HG03575 (cell line): Measurements from ENCODE around the gene TOR1AIP2.

Experiments used
- ATAC-seq: cut with Tn5 transposase; IDR thresholded peaks from one replicate; pipeline ENCODE4 v1.9.1; 2021; ENCODE audit not compliant: unreplicated experiment, insufficient number of reproducible peaks, low FRiP score; ENCODE audit errors: extremely low read depth

Gene TOR1AIP2

DNA sequence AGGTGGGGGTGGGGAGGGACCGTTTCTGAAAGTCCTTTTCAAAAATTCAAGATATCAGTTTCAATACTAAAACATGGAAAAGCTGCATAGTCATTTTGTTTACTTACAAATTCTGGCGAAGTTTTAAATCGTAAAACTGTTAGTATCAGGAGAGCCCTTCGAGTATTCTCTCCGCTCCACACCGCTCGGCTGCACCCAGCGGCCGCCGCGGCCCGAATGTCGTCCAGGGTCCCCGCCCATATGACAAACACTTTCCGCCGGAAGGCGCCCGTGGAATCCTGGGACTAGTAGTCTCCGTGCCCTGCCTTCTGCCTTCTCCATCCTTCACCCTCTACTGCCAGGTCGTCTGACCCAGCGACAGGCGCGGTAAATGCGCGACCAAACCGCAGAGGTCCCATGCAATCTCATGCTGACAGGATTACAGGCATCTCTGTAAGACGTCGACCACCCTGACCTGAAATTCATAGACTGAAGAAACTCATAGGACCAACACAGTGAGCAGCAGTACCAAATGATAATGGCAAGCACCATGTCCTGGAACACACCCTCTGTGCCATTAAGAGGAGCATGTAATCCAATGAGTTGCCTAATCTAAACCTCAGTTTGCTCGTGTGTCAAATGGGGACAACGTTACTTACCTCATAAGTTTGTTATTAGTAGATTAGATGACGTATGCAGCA lies at the start of gene TOR1AIP2:
TOR1AIP2 (minus strand) TSS at position 218 of the 680 bp plus-strand sequence. CDS start 25,138 bp downstream, outside the sequence.
- peak; percentile 31 for ATAC-seq

DNA sequence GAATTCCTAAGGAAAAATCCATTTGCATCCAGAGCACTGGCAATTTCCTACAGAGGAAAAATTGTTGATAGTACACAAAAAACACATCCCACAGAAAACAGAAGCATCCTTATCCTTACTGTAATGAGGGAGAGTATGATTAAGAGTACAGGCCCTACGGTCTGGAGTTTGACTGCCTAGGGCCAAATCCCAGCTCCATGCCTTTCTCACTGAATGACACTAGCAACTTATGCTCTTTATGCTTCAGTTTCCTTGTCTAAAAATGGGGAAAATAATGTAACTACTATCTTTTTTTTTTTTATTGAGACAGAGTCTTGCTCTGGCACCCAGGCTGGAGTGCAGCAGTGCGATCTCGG lies 49.2 kb upstream of the TOR1AIP2 start:
- no peak for ATAC-seq

DNA sequence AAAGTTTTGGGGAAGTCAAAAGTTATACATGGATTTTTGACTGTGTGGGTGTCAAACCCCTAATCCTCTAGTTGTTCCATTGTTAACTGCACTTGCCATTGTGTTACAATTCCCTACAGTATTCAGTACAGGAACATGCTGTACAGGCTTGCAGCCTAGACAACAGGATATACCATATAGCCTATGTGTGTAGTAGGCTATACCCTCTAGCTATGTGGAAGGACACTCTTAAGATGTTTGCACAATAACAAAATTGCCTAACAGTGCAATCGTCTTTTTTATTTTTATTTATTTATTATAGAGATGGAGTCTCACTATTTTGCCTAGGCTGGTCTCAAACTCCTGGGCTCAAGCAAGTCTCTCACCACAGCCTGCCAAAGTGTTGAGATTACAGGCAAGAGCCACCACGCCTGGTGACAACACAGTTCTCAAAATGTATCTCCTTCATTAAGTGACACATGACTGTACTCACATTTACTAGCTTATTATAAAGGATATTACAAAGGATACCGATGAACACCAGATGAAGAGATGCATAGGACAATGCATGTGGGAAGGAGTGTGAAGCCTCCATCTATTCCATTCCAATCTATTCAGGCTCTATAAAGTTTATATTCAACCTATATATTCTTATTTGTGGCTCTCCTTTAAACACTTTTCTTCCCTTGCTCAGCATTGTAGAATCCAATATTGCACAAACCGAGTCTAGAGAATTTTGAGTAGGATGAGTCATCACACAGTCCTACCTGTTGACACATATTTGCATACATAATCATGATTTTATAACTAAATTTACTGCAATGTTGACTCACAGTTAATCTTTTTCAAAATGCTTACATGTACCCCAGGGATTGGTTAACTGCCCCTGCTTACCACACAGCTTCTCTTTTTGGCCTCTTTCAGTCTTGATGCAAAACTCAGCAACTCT lies 48.6 kb upstream of the TOR1AIP2 start:
- no peak for ATAC-seq

DNA sequence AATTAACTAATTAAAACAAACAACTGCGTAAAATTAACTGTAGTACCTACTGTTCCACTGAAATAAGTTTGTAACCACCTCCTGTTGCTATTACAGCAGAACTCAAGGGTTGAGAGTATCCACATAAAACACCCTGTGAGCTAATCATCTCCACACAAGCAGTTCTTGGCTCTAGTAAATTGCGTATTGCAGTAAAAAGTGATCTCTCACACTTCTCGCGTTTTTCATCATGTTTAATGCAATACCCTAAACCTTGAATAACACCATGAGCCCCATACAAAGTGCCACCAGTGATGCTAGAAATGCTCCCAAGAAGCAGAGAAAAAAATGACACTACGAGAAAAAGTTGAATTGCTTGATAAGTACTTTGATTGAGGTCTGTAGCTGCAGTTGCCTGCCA lies 47.7 kb upstream of the TOR1AIP2 start:
- ATAC-seq = no peak

DNA sequence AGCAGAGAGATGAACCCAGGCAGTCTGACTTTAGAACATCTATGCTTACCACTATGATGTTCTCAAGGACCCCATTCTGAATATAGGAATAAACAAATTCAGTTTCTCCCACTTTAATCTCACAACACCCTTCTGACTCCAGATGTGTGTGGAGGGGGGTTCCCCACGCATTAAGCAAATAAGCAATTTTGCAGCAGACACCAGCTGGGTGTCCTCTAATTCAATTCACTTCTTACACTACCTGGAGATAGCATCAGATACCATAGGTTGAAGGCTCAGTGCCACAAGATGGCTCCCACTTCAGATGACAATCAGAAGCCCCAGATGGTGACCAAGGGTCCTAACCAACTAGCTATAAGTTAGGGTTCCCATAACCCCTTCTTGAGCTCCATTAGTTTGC lies 46.7 kb upstream of the TOR1AIP2 start:
- ATAC-seq = no peak

DNA sequence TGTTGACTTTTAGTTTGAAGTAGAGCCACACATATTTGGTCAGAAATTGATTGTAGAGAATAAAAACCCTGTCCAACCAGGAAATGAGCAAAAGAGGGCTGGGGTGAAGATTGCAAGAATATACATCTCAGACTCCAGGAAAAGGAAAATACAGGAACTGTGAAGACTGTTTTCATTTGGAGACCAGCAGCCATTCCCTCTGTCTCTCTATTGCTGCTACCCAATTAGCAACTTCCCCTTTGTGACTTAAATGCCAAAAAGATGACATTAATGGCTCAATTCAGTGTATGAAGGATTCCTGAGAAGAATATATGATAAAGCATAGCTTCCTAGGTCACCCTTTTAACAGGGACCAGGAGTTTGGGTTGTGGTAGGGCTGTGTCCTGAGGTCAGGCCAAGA lies 45.4 kb upstream of the TOR1AIP2 start:
- no peak for ATAC-seq

DNA sequence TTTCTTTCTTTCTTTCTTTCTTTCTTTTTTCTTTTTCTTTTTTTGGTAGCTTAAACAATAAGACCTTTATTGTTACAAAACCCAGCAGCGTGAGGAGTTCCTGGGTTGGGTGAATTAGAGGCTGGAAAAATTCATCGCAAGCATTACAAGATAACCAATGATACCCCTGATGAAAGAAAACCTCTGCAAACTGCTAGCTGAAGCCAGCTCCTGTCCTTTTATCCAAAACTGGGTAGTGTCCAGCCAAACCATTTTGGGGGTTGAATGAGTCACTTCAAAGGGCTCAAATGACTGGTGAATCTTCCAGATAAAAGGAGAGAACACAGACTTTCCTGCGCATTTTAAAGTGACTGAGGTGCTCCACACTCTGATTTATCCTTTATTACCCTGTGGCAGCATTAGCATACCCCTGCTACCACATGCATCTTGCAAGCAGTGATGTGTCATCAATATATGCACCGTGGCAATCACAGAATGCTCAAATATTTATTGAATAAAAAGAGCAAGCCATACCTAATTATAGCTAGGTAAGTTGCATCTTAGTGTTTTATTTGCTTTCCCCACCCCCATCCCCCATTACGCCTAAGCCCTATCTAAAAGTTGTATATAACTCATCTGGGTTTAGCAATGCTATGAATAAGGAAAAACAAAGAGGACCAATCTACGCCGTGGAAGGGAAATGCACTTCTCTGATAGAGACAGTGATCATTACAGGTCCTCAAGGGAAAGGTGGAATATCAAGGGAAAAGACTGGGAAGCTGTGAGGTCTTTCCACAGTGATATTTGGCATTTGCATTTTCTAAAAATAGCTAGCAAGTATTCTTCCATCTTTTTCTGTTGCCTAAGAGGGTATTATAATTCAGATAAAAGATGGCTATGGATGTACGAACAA lies 44.6 kb upstream of the TOR1AIP2 start:
- no peak for ATAC-seq

DNA sequence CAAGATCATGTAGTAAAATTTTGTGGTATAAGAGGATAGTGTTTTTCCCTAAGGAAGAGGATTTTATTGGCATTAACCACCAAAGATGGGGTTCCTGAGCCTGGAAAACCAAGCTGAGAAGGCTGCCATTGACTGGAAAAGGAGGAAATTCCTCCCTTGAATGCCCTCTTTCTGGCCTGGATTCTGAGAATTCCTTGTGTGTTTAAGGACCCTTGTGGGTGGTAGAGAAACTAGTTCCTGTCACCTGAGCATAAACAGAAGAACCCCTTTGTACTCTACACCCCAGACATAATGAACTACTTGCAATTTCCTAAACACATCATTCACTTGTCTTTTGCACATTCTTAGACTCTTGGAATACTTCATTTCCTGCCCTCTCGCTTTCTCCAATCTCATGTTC lies 43.9 kb upstream of the TOR1AIP2 start:
- ATAC-seq = no peak

DNA sequence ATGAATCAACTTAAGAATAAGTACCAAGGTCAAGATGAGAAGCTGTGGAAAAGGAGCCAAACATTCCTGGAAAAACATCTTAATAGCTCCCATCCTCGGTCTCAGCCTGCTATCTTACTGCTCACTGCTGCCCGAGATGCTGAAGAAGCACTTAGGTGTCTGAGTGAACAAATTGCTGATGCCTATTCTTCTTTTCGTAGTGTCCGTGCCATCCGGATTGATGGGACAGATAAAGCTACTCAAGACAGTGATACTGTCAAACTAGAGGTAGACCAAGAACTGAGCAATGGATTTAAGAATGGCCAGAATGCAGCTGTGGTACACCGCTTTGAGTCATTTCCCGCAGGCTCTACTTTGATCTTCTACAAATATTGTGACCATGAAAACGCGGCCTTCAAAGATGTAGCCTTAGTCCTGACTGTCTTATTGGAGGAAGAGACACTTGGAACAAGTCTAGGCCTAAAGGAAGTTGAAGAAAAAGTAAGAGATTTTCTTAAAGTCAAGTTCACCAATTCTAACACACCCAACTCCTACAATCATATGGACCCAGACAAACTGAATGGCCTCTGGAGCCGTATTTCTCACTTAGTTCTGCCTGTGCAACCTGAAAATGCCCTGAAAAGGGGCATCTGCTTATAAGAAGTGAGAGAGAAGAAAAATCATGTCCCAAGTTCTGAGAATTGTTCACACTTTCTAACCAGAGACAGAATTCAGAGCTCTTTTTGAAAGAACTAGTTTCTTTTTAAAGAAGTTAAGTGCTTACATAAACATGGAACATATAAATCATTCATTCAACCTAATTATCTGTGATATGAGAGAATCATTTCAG lies 40.2 kb upstream of the TOR1AIP2 start:
- ATAC-seq = no peak

DNA sequence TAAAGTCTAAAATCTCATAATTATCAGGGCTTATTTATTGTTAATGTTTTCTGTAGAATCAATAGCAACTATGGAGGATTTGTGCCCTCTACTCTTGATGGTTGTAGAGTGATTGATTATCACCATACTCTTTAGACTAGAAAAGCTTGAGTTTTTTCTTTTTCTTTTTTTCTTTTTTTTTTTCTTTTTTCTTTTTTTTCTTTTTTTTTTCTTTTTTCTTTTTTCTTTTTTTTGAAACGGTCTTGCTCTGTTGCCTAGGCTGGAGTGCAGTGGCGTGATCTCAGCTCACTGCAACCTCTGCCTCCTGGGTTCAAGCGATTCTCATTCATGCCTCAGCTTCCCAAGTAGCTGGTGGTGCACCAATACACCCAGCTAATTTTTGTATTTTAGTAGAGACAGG lies 34.2 kb upstream of the TOR1AIP2 start:
- ATAC-seq = no peak

DNA sequence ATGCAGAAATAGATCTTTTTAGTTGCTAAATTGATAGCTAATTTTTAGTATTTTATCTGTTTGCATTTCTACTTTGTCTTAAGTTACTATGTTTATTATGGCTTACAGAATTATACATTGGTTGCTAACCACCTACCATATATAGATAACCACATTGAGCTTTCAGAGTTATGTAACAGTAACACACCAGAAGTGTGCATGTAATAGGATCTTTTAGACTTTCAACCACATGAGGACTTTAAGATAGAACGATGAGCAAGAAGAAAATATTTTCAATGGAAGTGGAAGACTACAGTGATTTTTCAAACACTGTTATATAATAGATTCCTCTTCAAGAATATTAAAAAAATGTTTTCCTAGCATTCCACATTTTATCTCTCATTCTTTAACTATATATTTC lies 33.3 kb upstream of the TOR1AIP2 start:
- ATAC-seq = no peak

DNA sequence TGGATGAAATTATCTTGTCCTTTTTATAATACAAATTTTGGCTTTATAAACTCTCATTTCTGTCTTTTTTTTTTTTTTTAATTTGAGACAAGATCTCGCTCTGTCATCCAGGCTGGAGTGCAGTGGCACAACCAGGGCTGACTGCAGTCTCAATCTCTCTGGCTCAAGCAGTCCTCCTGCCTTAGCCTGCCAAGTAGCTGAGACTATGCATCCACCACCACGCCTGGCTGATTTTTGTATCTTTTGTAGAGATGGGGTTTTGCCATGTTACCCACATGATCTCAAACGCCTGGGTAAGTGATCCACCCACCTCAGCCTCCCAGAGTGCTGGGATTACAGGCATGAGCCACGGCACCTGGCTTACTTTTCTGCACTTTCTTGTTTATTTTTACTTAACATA lies 12.0 kb upstream of the TOR1AIP2 start:
- no peak for ATAC-seq

DNA sequence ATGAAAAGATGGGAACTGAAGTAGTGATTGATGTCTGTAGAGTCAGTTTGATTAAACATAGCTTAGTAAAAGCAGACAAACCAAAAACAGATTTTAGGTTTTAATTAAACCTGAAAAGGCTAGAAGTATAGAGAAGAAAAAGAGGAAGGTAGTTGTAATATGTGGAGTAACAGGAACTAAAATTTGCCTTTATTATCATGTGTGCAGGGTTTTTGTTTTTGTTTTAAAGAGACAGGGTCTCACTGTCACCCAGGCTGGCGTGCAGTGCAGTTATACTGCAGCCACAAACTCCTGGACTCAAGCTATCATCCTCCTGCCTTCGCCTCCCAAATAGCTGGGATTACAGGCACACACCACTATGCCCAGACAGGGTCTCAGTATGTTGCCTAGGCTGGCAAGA lies 10.5 kb upstream of the TOR1AIP2 start:
- no peak for ATAC-seq

DNA sequence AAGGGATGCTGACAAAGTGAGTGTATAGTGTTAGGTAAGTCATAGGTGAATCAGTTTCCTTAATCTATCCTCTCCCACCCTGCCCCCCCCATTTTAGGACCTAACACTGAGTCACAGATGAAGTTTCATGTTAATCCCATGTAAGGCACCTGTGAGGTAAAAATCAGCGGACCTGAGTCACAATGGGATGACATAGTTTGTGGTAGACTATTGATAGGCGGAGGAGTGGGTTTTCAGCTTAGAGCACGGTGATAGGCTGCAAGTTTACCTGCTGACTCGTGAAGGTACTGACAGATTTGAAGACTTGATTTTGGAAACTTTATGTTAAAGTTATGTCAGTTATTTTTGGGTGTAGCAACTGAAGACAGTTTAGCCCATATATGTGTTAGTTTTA lies 6.1 kb upstream of the TOR1AIP2 start:
- no peak for ATAC-seq

DNA sequence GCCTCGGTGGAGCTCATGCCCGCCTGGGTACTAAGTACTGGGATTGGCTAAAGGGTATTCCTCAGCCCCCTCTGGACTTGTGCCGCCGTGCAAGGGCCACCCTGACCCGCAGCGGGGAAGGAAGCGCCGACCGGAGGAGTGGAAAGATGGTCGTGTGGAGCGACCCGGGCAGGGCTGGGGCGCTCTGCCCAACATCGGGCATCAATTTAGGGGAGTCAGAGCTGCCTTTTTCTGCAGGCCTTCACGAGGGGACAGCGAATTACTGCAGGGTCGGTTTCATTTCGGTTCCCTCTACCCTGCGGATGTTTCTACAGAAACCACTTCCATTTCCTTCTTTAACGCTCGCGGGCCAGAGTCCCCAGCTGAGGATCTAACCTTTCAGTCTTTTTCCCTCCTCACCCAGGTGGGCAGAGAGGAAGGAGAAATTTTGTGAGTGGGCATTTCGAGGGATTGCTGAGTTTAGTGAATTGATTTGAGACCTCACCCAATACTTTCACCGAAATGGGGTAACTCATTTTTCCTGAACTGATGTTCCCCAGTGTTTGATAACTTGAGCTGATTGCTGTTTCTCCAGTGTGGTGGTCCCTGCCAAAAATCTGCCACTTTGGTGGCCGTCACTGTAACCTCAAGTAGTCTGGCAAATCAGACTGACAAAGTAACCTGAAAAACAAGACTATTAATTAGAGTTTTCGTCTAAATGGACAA lies 5.6 kb upstream of the TOR1AIP2 start:
- ATAC-seq = no peak

DNA sequence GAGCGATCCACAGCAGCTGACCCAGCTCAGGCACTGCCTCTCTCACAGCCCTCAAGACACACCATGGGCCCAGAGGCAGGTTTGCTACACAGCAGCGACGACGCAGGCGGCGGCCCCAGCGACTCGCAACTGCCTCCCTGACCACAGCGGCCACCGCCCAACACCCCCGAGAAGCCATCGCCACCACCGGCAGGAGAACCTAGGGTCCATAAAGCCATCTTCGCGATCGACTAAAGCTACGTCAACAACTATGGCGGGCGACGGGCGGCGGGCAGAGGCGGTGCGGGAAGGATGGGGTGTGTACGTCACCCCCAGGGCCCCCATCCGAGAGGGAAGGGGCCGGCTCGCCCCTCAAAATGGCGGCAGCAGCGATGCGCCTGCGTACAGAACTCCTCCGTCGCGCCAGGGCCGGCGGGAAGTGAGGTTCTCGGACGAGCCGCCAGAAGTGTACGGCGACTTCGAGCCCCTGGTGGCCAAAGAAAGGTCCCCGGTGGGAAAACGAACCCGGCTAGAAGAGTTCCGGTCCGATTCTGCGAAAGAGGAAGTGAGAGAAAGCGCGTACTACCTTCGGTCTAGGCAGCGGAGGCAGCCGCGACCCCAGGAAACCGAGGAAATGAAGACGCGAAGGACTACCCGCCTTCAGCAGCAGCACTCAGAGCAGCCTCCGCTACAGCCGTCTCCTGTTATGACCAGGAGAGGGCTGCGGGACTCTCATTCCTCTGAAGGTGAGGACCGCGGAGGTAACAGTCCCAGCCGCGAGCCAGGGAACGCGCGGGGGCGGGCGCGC lies 4.8 kb upstream of the TOR1AIP2 start, which contains the start of gene TOR1AIP1:
TOR1AIP1 (plus strand) TSS at position 33 of the 787 bp plus-strand sequence; CDS start at position 251, 218 bp downstream.
- peak; percentile 67 for ATAC-seq

DNA sequence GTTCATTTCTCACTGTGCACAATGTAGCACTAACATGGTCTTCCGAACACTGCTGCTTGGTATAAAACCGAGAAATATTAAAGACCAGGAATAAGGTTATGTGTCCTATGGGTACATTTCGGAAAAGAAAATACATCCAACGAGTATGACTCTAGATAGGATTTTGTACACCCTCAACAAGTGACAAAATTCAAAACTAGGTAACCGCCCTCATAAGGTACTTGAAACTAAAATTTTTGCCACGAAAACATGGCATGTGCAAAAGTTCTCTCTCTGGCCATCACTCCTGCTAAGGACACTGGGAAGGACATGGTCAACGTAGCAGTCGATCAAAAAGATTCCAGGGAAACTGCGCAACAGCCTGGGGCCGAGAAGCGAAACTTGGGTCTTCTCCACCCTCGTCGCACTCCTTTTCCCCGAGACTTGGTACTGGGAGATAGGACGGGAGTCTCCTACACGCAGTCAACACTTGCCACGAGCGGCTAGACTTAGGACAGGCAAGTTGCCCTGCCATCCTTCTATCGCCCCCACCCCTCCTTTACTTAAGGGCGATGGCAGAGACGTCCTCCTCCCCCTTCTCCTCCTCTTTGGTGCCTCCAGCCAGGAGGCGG lies 4.1 kb upstream of the TOR1AIP2 start:
- ATAC-seq = no peak
